ENCODE measurements around the gene ERCC8.

DNA sequence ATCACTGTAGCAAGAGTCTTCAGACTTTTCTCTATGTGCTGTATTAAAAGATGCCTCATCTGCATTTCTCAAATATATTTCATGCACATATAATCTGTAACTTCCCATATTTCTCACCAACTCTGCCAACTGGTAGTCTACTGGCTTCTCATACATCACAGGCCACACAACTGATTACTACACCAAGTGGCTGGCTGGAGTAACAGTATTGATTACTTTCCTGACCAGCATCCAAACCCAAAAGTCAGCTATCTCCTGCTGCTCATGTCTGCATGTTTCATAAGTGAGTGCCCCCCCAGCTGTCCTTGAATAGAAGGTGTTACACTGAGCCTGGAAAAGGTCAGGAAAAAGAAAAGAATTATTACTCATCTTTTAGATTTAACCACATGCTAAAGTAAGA is 17.4 kb downstream of the ERCC8 start:
- TF ChIP-seq, protein P1, sequence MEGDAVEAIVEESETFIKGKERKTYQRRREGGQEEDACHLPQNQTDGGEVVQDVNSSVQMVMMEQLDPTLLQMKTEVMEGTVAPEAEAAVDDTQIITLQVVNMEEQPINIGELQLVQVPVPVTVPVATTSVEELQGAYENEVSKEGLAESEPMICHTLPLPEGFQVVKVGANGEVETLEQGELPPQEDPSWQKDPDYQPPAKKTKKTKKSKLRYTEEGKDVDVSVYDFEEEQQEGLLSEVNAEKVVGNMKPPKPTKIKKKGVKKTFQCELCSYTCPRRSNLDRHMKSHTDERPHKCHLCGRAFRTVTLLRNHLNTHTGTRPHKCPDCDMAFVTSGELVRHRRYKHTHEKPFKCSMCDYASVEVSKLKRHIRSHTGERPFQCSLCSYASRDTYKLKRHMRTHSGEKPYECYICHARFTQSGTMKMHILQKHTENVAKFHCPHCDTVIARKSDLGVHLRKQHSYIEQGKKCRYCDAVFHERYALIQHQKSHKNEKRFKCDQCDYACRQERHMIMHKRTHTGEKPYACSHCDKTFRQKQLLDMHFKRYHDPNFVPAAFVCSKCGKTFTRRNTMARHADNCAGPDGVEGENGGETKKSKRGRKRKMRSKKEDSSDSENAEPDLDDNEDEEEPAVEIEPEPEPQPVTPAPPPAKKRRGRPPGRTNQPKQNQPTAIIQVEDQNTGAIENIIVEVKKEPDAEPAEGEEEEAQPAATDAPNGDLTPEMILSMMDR (IDR thresholded peaks at IDR 0.05; ENCODE audit: low read depth, low read length, missing input control), result no peak
- TF ChIP-seq REST (IDR thresholded peaks at IDR 0.05), result no peak
- peak in 1 of 2 donors; percentile 7 for TF ChIP-seq RAD21 (IDR thresholded peaks at IDR 0.05)
- no peak for TF ChIP-seq ZBTB33 (IDR thresholded peaks at IDR 0.05)
- TF ChIP-seq SP1 (IDR thresholded peaks at IDR 0.05), result no peak

Data from liver (tissue), 3 donors.